Liver (tissue), 9 donors: Measurements from ENCODE around the gene GALNTL6. TPM values are rescaled to one million over a fixed set of nuclear protein-coding genes. Genes with fewer than 3 reads are reported as not detected.

Experiments
- DNase-seq: peaks from one replicate; pipeline ENCODE4 v3.0.0-alpha.2; 2017; ENCODE audit warnings: low spot score
- H3K27ac ChIP-seq, 2 donors: one replicate each; pipeline ENCODE4 v1.7.0; 2013; ENCODE audit warnings: inconsistent platforms in 2 of 2, low read length in 2 of 2, control low read depth in 1 of 2, low read depth in 1 of 2, mild to moderate bottlenecking in 1 of 2
- H3K27me3 ChIP-seq, 4 donors: one replicate each; pipeline versions ENCODE4 v1.6.1 to v1.7.0; 2013; ENCODE audit warnings: low read length in 3 of 4, inconsistent platforms in 1 of 4, mild to moderate bottlenecking in 1 of 4, moderate library complexity in 1 of 4; ENCODE audit not compliant: control insufficient read depth in 4 of 4, insufficient read depth in 4 of 4
- H3K36me3 ChIP-seq, 4 donors: one replicate each; pipeline versions ENCODE4 v1.6.1 to v1.7.0; 2013; ENCODE audit warnings: low read length in 3 of 4, mild to moderate bottlenecking in 3 of 4, low read depth in 1 of 4, moderate library complexity in 1 of 4; ENCODE audit not compliant: control insufficient read depth in 4 of 4, insufficient read depth in 3 of 4
- H3K4me1 ChIP-seq, 4 donors: one replicate each; pipeline versions ENCODE4 v1.6.1 to v1.7.0; 2013; ENCODE audit warnings: low read length in 3 of 4, mild to moderate bottlenecking in 3 of 4, moderate library complexity in 1 of 4; ENCODE audit not compliant: control insufficient read depth in 4 of 4, insufficient read depth in 4 of 4
- H3K4me3 ChIP-seq, 3 donors: one replicate each; pipeline versions ENCODE4 v1.6.1 to v1.7.0; 2013; ENCODE audit warnings: low read length in 3 of 3, control low read depth in 1 of 3, low read depth in 1 of 3, mild to moderate bottlenecking in 1 of 3
- H3K9ac ChIP-seq, 2 donors: one replicate each; pipeline ENCODE4 v1.7.0; 2013; ENCODE audit warnings: low read length in 2 of 2, mild to moderate bottlenecking in 2 of 2, moderate library complexity in 2 of 2, control low read depth in 1 of 2, low read depth in 1 of 2
- H3K9me3 ChIP-seq, 4 donors: one replicate each; pipeline versions ENCODE4 v1.6.1 to v1.7.0; 2013; ENCODE audit warnings: low read length in 3 of 4; ENCODE audit not compliant: control insufficient read depth in 4 of 4
- ATF3 ChIP-seq: IDR thresholded peaks from 2 replicates; pipeline ENCODE4 v1.6.1; 2016; ENCODE audit warnings: antibody characterized with exemption
- CTCF ChIP-seq: fragments of 150-350 bp; IDR thresholded peaks from 2 replicates; pipeline ENCODE4 v1.5.1; 2017; ENCODE audit warnings: improper control_type of control experiment, low read depth, low read length; ENCODE audit not compliant: missing input control
- EGR1 ChIP-seq, 2 donors: IDR thresholded peaks; 2 replicates each; pipeline ENCODE4 v1.6.1; 2016 to 2018; ENCODE audit warnings: antibody characterized with exemption in 2 of 2, low read depth in 2 of 2
- FOXA1 ChIP-seq: IDR thresholded peaks from 2 replicates; pipeline ENCODE4 v1.6.1; 2016; ENCODE audit warnings: antibody characterized with exemption
- GABPA ChIP-seq, 2 donors: IDR thresholded peaks in 1 of 2; conservative IDR thresholded peaks in 1 of 2; 2 replicates each; pipeline ENCODE4 v1.6.1; 2016; ENCODE audit warnings: antibody characterized with exemption in 2 of 2, mild to moderate bottlenecking in 1 of 2, moderate library complexity in 1 of 2
- HNF4A ChIP-seq, 2 donors: conservative IDR thresholded peaks; 2 replicates each; pipeline ENCODE4 v1.6.1; 2016; ENCODE audit warnings: antibody characterized with exemption in 2 of 2, mild to moderate bottlenecking in 2 of 2
- HNF4G ChIP-seq: IDR thresholded peaks from 2 replicates; pipeline ENCODE4 v1.6.1; 2016; ENCODE audit warnings: antibody characterized with exemption
- JUND ChIP-seq, 2 donors: IDR thresholded peaks; 2 replicates each; pipeline ENCODE4 v1.6.1; 2016; ENCODE audit warnings: antibody characterized with exemption in 2 of 2
- NR2F2 ChIP-seq: IDR thresholded peaks from 2 replicates; pipeline ENCODE4 v1.6.1; 2016; ENCODE audit warnings: antibody characterized with exemption
- RAD21 ChIP-seq, 2 donors: IDR thresholded peaks; 2 replicates each; pipeline ENCODE4 v1.6.1; 2016; ENCODE audit warnings: antibody characterized with exemption in 2 of 2, mild to moderate bottlenecking in 2 of 2
- REST ChIP-seq: IDR thresholded peaks from 2 replicates; pipeline ENCODE4 v1.6.1; 2016; ENCODE audit warnings: antibody characterized with exemption, mild to moderate bottlenecking
- RXRA ChIP-seq, 2 donors: IDR thresholded peaks; 2 replicates each; pipeline ENCODE4 v1.6.1; 2017 to 2018; ENCODE audit warnings: antibody characterized with exemption in 2 of 2, mild to moderate bottlenecking in 1 of 2
- SP1 ChIP-seq: IDR thresholded peaks from 2 replicates; pipeline ENCODE4 v1.6.1; 2018; ENCODE audit warnings: antibody characterized with exemption, mild to moderate bottlenecking
- TAF1 ChIP-seq: conservative IDR thresholded peaks from 2 replicates; pipeline ENCODE4 v1.6.1; 2016; ENCODE audit warnings: antibody characterized with exemption, mild to moderate bottlenecking
- YY1 ChIP-seq: IDR thresholded peaks from 2 replicates; pipeline ENCODE4 v1.6.1; 2016; ENCODE audit warnings: antibody characterized with exemption, mild to moderate bottlenecking
- ZBTB33 ChIP-seq: IDR thresholded peaks from 2 replicates; pipeline ENCODE4 v1.6.1; 2016; ENCODE audit warnings: antibody characterized with exemption
- WGBS: extraction: QIAGEN DNeasy Blood & Tissue Kit; methylation state at CpG from one replicate; pipeline ENCODE4 v1.1.7; 2013; 5-methylcytosine and 5-hydroxymethylcytosine counted together
- polyA plus RNA-seq, 2 donors: library from polyadenylated mRNA; stranded (reverse) in 1 of 2; unstranded in 1 of 2; fragments of 200-250 nt in 1 of 2; fragments of >200 nt in 1 of 2; fragmentation: Nextera tagmentation in 1 of 2; extraction: Ambion mirVana in 1 of 2; gene quantifications; one replicate each; pipeline versions ENCODE4 v1.2.1 to v1.2.3, GENCODE V29; 2013 to 2015
- total RNA-seq, 2 donors: library from RNA; depleted of rRNA; stranded (reverse); fragments of >200 nt; gene quantifications; one replicate each; pipeline ENCODE4 v1.2.3, GENCODE V29; 2014
- TF ChIP-seq, protein P1 (sequence below): IDR thresholded peaks from 2 replicates; pipeline ENCODE4 v1.6.1; 2016; ENCODE audit warnings: antibody characterized with exemption
- donor health status: healthy.
- donor health status: healthy.
- donor health status: healthy.
- donor health status: healthy.
- donor health status: healthy.

The GALNTL6 gene
- total and polyA plus RNA-seq, 4 donors = 0.06 to 0.08 TPM; not detected in 2

GRCh38 chr4:172662113-172662512 is 848.9 kb downstream of the GALNTL6 start:
- H3K27me3 ChIP-seq = no peaks in the 10 kb centered on the region
- no peaks in the 10 kb centered on the region for H3K36me3 ChIP-seq
- H3K27ac ChIP-seq = no peak overlapping the region
- WGBS = 94% methylated on average over 3 of the region's 3 CpGs
- H3K4me1 ChIP-seq = no peaks in the 10 kb centered on the region
- TF ChIP-seq SP1 = no peak
- TF ChIP-seq YY1 = no peak
- TF ChIP-seq RXRA (IDR thresholded peaks at IDR 0.05) = no peak
- TF ChIP-seq HNF4G = no peak
- no peak for TF ChIP-seq REST
- no peak for TF ChIP-seq HNF4A (conservative IDR thresholded peaks at IDR 0.05)
- TF ChIP-seq JUND (IDR thresholded peaks at IDR 0.05) = no peak
- TF ChIP-seq RAD21 (IDR thresholded peaks at IDR 0.05) = no peak
- TF ChIP-seq TAF1 = no peak
- no peak for TF ChIP-seq EGR1 (IDR thresholded peaks at IDR 0.05; ENCODE audit: low read depth in 2 of 2)
- no peak for TF ChIP-seq NR2F2
- no peak for TF ChIP-seq GABPA (IDR thresholded peaks at IDR 0.05 in 1 of 2, conservative IDR thresholded peaks at IDR 0.05 in 1 of 2)
- TF ChIP-seq ATF3 = no peak
- TF ChIP-seq ZBTB33 = no peak
- TF ChIP-seq, protein P1, sequence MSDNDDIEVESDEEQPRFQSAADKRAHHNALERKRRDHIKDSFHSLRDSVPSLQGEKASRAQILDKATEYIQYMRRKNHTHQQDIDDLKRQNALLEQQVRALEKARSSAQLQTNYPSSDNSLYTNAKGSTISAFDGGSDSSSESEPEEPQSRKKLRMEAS = no peak
- TF ChIP-seq CTCF = no peak
- TF ChIP-seq FOXA1 = no peak
- H3K9me3 ChIP-seq = no peaks in the 10 kb centered on the region
- no peak overlapping the region for H3K9ac ChIP-seq
- H3K4me3 ChIP-seq = no peak overlapping the region
- DNase-seq = no peak
